ENCODE results near the gene PFKFB1. TPM values are rescaled to one million over a fixed set of nuclear protein-coding genes. Genes with fewer than 3 reads are reported as not detected.

PFKFB1 gene
- total and polyA plus RNA-seq, 11 donors: 0.11 to 1.2 (median 0.24) TPM; not detected in 3

GRCh38 chrX:55026840-55027239 is 32.9 kb upstream of the PFKFB1 start:
- Histone ChIP-seq H3K4me3 (no peak overlapping the region), H3K27ac (no peak overlapping the region), H3K4me1 (no peaks in the 10 kb centered on the region), H3K9me3 (no peaks in the 10 kb centered on the region), H3K27me3 (peaks cover 0 to 3% (median 0%) of the 10 kb centered on the region in 9 donors), H3K36me3 (no peaks in the 10 kb centered on the region)
- intact Hi-C loops (cut with DNase I): no loop called here
- ATAC-seq: no peak
- DNase-seq: no peak
- TF ChIP-seq POLR2A (IDR thresholded peaks at IDR 0.05) (no peak), CTCF (IDR thresholded peaks at IDR 0.05) (no peak)
- WGBS, 4 donors: 56 to 78% (median 65%) methylated on average over 2 of the region's 2 CpGs

GRCh38 chrX:55026143-55026542 is 32.2 kb upstream of the PFKFB1 start:
- TF ChIP-seq CTCF (IDR thresholded peaks at IDR 0.05) (no peak), POLR2A (IDR thresholded peaks at IDR 0.05) (no peak)
- Histone ChIP-seq H3K4me3 (no peak overlapping the region), H3K36me3 (no peaks in the 10 kb centered on the region), H3K27ac (no peak overlapping the region), H3K27me3 (peaks cover 0 to 3% (median 0%) of the 10 kb centered on the region in 9 donors), H3K9me3 (no peaks in the 10 kb centered on the region), H3K4me1 (no peaks in the 10 kb centered on the region)
- ATAC-seq (no peak), DNase-seq (no peak)
- intact Hi-C loops (cut with DNase I): no loop called here

DNA sequence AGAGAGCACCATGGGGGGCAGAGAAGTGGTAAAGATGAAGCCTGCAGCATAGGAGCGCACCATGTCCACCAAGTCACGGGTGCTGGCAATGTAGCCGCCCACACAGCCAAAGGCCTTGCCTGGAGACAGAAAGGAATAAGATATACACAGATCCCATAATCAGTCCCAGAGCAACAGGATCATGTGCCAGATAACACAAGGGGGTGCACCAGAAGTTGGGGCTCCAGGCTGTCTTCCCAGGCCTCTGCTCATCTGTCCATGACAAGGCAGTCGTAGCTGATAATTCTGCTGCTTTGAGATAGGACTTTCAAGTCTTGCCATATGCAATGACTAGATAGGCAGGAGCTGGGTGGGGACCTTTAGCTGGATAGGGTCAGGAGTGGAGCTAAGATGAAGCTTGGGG is 20.9 kb upstream of the PFKFB1 start:
- DNase-seq: no peak
- 86 to 98% (median 96%) methylated on average over 4 of the region's 4 CpGs for WGBS, 4 donors

DNA sequence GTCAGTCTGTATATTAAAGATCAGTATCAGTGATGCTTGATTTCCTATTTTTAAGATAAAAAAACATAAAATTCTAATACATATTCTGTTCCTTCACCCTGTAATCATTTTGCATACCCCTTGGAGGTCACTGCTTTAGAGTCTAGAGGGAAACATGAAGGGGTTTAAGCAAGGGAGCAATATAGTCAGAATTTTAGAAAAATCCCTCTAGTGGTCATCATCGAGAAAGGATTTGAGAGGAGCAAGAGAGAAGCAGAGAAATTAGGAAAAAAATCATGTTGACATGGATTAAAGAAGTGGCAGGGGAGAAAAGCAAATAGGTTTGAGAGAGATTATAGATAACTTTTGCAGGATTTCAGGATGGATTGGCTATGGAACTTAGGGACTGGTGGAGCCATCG is 17.3 kb upstream of the PFKFB1 start:
- Histone ChIP-seq H3K36me3 (peaks cover 0 to 6% (median 0%) of the 10 kb centered on the region in 9 donors), H3K4me1 (peaks cover 0 to 32% (median 8%) of the 10 kb centered on the region in 12 donors), H3K27ac (no peak overlapping the region), H3K4me3 (no peak overlapping the region), H3K27me3 (peaks cover 0 to 12% (median 0%) of the 10 kb centered on the region in 9 donors), H3K9me3 (no peaks in the 10 kb centered on the region)
- WGBS, 4 donors: 38 to 53% (median 49%) methylated on average over 2 of the region's 2 CpGs
- ATAC-seq (no peak), DNase-seq (no peak)
- intact Hi-C loops (cut with DNase I): loop anchor here in 1 of 10 donors (10.0 kb wide), 1 partner anchor 64 kb away; the partner anchor contains the start of gene PAGE2B
- TF ChIP-seq CTCF (IDR thresholded peaks at IDR 0.05) (peak in 2 of 12 donors; percentile 10 to 11), POLR2A (IDR thresholded peaks at IDR 0.05) (no peak)

More for the DNA sequence above, 20.9 kb upstream of the PFKFB1 start:
- ATAC-seq: no peak
- H3K27me3 ChIP-seq: peaks cover 0 to 19% (median 0%) of the 10 kb centered on the region in 9 donors
- no peak overlapping the region for H3K4me3 ChIP-seq
- no peaks in the 10 kb centered on the region for H3K9me3 ChIP-seq
- no peak overlapping the region for H3K27ac ChIP-seq
- intact Hi-C loops (cut with DNase I): loop anchor here in 1 of 10 donors (10.0 kb wide), 1 partner anchor 60 kb away; the partner anchor contains the start of gene PAGE2B
- H3K4me1 ChIP-seq: no peaks in the 10 kb centered on the region
- no peaks in the 10 kb centered on the region for H3K36me3 ChIP-seq
- TF ChIP-seq POLR2A (IDR thresholded peaks at IDR 0.05) (no peak), CTCF (IDR thresholded peaks at IDR 0.05) (no peak)
